Hepatocyte (in vitro differentiated cells): ENCODE results near the gene ECSCR.

Experiments
- CTCF ChIP-seq: fragments of 200-600 bp; sonication (generic); IDR thresholded peaks from 2 replicates; pipeline ENCODE4 v1.5.1; 2016; ENCODE audit warnings: antibody characterized with exemption, mild to moderate bottlenecking; ENCODE audit not compliant: poor library complexity
- EZH2 ChIP-seq: fragments of 200-600 bp; sonication (generic); IDR thresholded peaks from 2 replicates; pipeline ENCODE4 v1.6.1; 2016; ENCODE audit warnings: antibody characterized with exemption, mild to moderate bottlenecking, borderline replicate concordance

GRCh38 chr5:139470821-139471300 is 8.3 kb upstream of the ECSCR start, which contains the start of gene SMIM33:
- TF ChIP-seq EZH2 (no peak), CTCF (no peak)
